AG10803 (cell line): ENCODE results near the gene ZCCHC17.

Experiments used
- DNase-seq: peaks from one replicate; pipeline ENCODE4 v3.0.0; 2010; ENCODE audit warnings: low read depth
- H3K4me3 ChIP-seq: 2 replicates; pipeline ENCODE4 v1.5.1; 2011; ENCODE audit warnings: mild to moderate bottlenecking, low read length, control low read depth
- CTCF ChIP-seq: conservative IDR thresholded peaks from 2 replicates; pipeline ENCODE4 v1.5.1; 2011; ENCODE audit warnings: mild to moderate bottlenecking, low read length, control low read depth, inconsistent platforms

ZCCHC17 gene

GRCh38 chr1:31373897-31374486 is 77.2 kb downstream of the ZCCHC17 start:
- peak overlapping the region; percentile 30; the same call in 1 of the 2 replicates for H3K4me3 ChIP-seq
- no peak for TF ChIP-seq CTCF
- DNase-seq, result no peak

GRCh38 chr1:31374511-31375196 is 77.8 kb downstream of the ZCCHC17 start:
- H3K4me3 ChIP-seq, result no peak overlapping the region
- DNase-seq, result peak; percentile 67
- TF ChIP-seq CTCF, result no peak

GRCh38 chr1:31376375-31377134 is 79.7 kb downstream of the ZCCHC17 start:
- no peak overlapping the region for H3K4me3 ChIP-seq
- DNase-seq, result peak; percentile 93
- no peak for TF ChIP-seq CTCF

- no peak overlapping the region for H3K4me3 ChIP-seq
- no peak for DNase-seq
- no peak for TF ChIP-seq CTCF
Observed at GRCh38 chr1:31377364-31377863, 80.6 kb downstream of the ZCCHC17 start.

GRCh38 chr1:31378001-31378400 is 81.2 kb downstream of the ZCCHC17 start:
- no peak for TF ChIP-seq CTCF
- no peak overlapping the region for H3K4me3 ChIP-seq
- no peak for DNase-seq

GRCh38 chr1:31380181-31380580 is 83.3 kb downstream of the ZCCHC17 start:
- TF ChIP-seq CTCF, result no peak
- no peak for DNase-seq
- no peak overlapping the region for H3K4me3 ChIP-seq
